Measurements from ENCODE around the gene STING1.
"Not testable (repeated sequence)": the region's sequence is repeated elsewhere in the genome, so short reads cannot be mapped to it uniquely, and the experiment has no call there.

STING1 gene

GRCh38 chr5:139482050-139482889 is at the start of gene STING1:
Gene STING1, minus strand, starts transcription at chr5:139482758. Its CDS starts 1,054 bp downstream, at chr5:139481704.
- peak; percentile 81 for DNase-seq

- DNase-seq: no peak
Measured at GRCh38 chr5:139531772-139532169, 49.2 kb upstream of the STING1 start.

GRCh38 chr5:139530079-139530478 is 47.5 kb upstream of the STING1 start:
- DNase-seq: not testable (repeated sequence)

- not testable (repeated sequence) for DNase-seq
Measured at GRCh38 chr5:139528695-139529094, 46.1 kb upstream of the STING1 start.

GRCh38 chr5:139527896-139528467 is 45.4 kb upstream of the STING1 start:
- DNase-seq: not testable (repeated sequence)

GRCh38 chr5:139527090-139527470 is 44.5 kb upstream of the STING1 start:
- not testable (repeated sequence) for DNase-seq

- DNase-seq: not testable (repeated sequence)
Measured at GRCh38 chr5:139526309-139527089, 43.9 kb upstream of the STING1 start.

- DNase-seq: not testable (repeated sequence)
Measured at GRCh38 chr5:139525586-139526308, 43.2 kb upstream of the STING1 start.

GRCh38 chr5:139524940-139525585 is 42.5 kb upstream of the STING1 start:
- DNase-seq: no peak

GRCh38 chr5:139524446-139524845 is 41.9 kb upstream of the STING1 start:
- no peak for DNase-seq

- no peak for DNase-seq
Measured at GRCh38 chr5:139523635-139524445, 41.3 kb upstream of the STING1 start.

GRCh38 chr5:139517683-139518564 is 35.4 kb upstream of the STING1 start:
- DNase-seq: peak; percentile 96

GRCh38 chr5:139514486-139514856 is 31.9 kb upstream of the STING1 start:
- peak; percentile 44 for DNase-seq

GRCh38 chr5:139513852-139514485 is 31.4 kb upstream of the STING1 start:
- DNase-seq: no peak

GRCh38 chr5:139513434-139513833 is 30.9 kb upstream of the STING1 start:
- peak; percentile 80 for DNase-seq

GRCh38 chr5:139512786-139513390 is 30.3 kb upstream of the STING1 start:
- no peak for DNase-seq

- not testable (repeated sequence) for DNase-seq
Measured at GRCh38 chr5:139504722-139505121, 22.2 kb upstream of the STING1 start.

- not testable (repeated sequence) for DNase-seq
Measured at GRCh38 chr5:139503879-139504278, 21.3 kb upstream of the STING1 start.

All from stimulated activated CD8-positive, alpha-beta memory T cell treated with anti-CD3 and anti-CD28 coated beads, Interleukin-4, amount 100 ng/mL, for 48 hours (primary cell).